Nucleus accumbens (tissue), 56 donors: ENCODE measurements around the gene OPRM1.
"Not testable (repeated sequence)": the region's sequence is repeated elsewhere in the genome, so short reads cannot be mapped to it uniquely, and the experiment has no call there.

ENCODE experiments used
- DNase-seq, 56 donors: peaks; one replicate each; lab custom pipeline; 2025; lab: John Stamatoyannopoulos, UW

Gene OPRM1

DNA sequence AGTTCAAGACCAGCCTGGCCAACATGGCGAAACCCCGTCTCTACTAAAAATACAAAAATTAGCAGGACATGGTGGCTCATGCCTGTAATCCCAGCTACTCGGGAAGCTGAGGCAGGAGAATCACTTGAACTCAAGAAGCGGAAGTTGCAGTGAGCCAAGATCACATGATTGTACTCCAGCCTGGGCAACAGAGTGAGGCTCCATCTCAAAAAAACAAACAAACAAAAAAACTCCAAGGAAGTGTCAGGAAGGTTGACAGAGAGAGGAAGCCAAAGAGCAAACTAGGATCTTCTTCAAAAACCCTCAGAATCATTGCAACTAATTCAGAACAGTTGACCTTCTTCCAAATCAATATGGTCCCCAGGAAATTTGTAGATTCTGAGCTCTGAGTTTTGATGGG, 162.6 kb downstream of the OPRM1 start:
- not testable (repeated sequence) for DNase-seq

- no peak for DNase-seq
Measured at GRCh38 chr6:154202339-154202738, 163.3 kb downstream of the OPRM1 start.

- no peak for DNase-seq
Measured at GRCh38 chr6:154202958-154203357, 163.9 kb downstream of the OPRM1 start.

DNA sequence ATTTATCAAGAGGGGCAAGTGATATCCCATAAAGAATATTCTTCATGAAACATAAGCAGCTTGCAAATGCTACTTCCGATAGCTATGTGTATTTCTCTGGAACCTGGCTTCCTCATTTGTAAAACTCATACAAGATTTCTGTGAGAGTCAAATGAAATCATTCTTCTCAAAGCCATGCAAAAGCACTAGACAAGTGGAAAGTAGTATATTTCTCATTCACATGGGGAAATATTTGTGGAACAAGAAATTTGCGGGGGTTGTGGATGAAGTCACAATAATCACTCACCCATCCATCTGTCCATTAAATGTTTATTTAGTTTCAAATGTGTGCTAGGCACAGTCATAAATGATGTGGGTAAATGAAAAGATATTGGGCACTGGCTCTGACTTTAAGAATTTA, 167.1 kb downstream of the OPRM1 start:
- no peak for DNase-seq

DNA sequence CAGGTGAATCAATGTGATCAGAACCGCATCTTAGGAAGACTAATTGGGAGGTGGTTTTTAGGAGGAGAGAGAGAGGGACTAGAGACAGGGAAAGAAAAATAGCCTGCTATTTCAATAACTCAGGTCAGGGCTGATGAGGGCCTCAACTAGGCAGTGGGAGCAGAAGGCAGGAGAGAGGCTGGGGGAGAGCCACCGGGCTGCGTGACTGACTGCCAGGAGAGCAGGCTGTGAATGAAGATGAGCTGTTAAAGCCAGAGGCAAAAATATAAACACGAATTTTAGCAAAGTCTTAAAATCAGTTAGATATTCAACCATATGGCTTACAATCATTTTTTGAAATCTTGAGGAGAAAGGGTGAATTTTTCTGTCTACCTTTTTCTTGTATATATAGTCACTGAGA, 168.0 kb downstream of the OPRM1 start:
- no peak for DNase-seq

DNA sequence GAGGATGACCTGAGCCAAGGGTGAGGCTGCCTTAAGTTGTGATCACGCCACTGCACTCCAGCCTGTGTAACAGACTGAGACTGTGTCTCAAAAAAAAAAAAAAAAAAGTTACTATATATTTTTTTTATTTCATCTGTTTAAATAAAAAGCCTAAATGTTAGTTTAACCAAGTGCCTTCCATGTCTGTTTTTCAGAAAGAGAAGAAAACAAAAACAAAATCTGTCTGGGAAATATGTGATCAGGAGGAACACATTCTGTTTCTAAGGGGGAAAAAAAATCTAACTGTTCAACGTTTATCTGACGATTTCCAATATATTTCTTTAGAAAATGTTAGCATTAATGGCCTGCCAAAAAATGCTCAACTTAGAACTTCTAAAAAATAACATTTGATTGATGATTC, 170.5 kb downstream of the OPRM1 start:
- DNase-seq: no peak

DNA sequence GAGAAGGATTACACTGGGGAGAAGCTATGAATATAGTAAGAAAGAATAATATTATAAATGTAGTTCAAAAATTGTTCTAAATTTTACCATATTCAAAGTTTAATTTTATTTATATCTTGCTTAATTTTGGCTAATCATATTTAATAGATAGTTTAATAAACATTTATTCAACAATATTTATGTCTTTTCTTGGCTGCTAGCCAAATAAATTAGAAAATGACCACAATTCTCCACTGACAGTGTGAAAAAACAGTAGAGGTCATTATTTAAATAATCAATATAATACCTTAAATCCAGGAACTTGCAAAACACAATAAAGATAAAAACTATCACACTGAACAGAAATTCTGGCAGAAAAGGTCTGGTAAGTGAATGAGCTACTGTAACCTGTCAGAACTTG, 171.6 kb downstream of the OPRM1 start:
- no peak for DNase-seq

DNA sequence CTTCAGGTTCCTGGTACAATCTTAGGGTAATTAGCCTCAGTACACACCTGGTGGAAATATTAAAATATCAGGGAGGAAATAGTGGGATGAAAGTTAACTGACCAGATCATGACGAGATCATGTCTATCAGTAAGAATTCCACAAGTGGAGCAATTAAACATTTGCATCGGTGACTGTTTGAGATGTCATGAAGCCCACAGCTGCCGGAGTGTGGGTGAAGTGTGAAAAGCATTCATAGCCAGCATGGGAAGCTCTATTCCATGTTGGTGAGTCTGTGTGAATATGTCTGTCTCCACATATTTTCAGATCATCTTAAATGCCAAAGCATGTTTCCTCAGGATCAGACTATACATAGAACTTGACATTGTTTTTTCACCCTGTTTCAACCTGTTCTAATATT, 174.7 kb downstream of the OPRM1 start:
- no peak for DNase-seq

DNA sequence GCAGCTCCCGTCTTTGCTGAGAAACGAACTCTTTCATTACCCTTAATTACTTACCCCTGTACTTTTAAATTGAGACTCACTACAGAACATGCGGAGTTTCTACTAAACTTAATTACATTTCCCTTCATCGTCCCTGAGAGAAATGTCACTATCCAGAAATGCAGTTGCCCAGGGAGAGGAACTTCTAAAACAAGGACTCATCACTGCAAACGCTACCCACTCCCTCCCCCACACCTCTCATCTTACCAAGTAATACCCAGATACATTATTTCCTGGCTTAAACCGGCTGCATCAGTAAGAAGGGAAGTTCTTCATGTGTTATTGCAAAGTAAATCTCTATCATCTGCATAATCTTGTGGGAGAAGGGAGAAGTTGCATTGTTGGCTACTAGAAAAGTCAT, 179.3 kb downstream of the OPRM1 start:
- DNase-seq: peak in 4 of 56 donors; percentile 9 to 30 (median 17)

GRCh38 chr6:154218787-154219186, 179.7 kb downstream of the OPRM1 start:
- no peak for DNase-seq

- no peak for DNase-seq
Measured at GRCh38 chr6:154219250-154219649, 180.2 kb downstream of the OPRM1 start.

GRCh38 chr6:154222716-154223115, 183.7 kb downstream of the OPRM1 start:
- DNase-seq: no peak

DNA sequence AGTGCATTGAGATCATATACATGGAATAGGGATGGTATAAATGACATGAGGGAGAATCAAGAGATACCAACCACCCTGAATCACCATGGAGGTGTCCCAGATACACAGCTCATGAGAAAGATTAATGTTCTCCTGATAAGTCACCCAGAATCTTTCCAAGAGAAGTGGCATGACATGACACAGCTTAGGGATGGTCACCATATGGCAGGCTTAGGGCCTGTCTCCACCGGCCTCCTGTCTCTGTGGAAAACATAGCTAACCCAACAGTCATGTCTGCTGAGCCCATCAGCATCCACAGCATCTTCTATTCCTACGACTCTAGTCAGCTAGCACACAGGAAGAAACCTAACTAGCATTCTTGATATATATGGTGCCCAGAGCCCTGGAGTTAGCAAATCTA, 184.3 kb downstream of the OPRM1 start:
- no peak for DNase-seq

GRCh38 chr6:154226461-154226860, 187.4 kb downstream of the OPRM1 start:
- no peak for DNase-seq

GRCh38 chr6:154227862-154228520, 189.0 kb downstream of the OPRM1 start:
- DNase-seq: no peak

DNA sequence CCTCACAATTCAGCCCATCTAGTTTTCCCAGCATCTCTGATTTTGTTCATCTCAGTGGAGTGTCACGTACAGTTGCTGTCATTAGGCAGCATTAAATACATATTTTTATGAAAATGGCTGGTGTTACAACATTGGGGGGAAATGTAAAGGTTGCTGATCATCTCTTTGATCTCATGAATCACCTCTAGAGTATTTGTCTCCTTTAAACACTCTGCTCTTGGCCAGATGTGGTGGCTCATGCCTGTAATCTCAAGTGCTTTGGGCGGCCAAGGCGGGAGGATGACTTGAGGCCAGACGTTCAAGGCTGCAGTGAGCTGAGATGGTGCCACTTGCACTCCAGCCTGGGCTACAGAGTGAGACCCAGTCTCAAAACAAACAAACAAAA, 189.5 kb downstream of the OPRM1 start:
- DNase-seq: no peak

GRCh38 chr6:154229786-154230185, 190.7 kb downstream of the OPRM1 start:
- DNase-seq: no peak

GRCh38 chr6:154230393-154230792, 191.4 kb downstream of the OPRM1 start:
- DNase-seq: no peak

DNA sequence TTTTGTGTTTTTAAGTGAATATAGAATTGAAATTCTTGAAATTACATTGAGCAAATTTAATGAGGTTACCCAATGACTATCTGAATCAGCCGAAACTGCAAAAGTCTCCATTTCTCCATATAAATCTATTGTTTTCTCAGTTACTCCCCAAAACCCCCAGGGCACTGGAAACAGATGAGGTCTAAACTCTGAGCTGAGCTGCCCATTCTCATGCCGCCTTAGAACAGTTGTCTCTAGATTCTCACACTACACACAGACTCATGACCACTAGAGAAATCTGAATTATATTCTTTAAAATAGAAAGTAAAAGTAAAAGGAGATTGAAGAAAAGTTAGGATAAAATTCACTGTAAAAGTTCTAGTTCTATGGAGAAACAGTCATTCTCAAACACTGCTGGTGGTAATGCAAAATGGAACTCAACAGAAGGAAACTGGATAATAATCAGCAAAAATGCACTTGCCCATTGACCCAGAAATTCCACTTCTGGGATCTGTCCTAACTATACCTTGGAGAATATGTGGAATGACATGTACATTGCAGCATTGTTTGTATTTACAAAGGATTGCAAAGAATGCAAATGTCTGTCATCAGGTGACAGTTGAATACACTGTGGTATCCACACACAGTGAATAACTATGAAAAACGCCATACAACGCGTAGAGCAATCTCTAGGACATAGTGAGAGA, 192.0 kb downstream of the OPRM1 start:
- no peak for DNase-seq

GRCh38 chr6:154232013-154232910, 193.2 kb downstream of the OPRM1 start:
- no peak for DNase-seq

DNA sequence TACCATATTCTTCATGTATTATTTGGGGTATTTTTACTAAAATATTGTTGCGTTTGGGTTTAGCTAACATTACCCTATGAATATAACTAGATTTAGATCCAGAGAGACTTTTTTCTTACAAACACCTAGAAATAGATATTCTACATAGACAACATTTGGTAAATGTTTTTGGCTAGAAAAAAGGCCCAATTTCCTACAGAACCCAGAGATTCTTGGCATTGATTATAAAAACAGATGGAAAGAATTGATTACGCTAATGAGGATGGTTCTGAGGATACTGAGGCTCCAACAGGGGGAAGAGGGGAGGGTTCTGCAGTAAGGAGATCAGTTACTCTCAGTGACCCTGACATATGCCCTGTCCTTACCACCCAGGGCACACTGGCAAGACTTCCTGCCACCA, 194.3 kb downstream of the OPRM1 start:
- no peak for DNase-seq
